GM21515 (cell line): ENCODE results near the gene FOXK2.
"Not testable (repeated sequence)": the region's sequence is repeated elsewhere in the genome, so short reads cannot be mapped to it uniquely, and the experiment has no call there.

Experiments
- ATAC-seq: cut with Tn5 transposase; IDR thresholded peaks from one replicate; pipeline ENCODE4 v1.9.1; 2021; ENCODE audit not compliant: unreplicated experiment

FOXK2 gene

DNA sequence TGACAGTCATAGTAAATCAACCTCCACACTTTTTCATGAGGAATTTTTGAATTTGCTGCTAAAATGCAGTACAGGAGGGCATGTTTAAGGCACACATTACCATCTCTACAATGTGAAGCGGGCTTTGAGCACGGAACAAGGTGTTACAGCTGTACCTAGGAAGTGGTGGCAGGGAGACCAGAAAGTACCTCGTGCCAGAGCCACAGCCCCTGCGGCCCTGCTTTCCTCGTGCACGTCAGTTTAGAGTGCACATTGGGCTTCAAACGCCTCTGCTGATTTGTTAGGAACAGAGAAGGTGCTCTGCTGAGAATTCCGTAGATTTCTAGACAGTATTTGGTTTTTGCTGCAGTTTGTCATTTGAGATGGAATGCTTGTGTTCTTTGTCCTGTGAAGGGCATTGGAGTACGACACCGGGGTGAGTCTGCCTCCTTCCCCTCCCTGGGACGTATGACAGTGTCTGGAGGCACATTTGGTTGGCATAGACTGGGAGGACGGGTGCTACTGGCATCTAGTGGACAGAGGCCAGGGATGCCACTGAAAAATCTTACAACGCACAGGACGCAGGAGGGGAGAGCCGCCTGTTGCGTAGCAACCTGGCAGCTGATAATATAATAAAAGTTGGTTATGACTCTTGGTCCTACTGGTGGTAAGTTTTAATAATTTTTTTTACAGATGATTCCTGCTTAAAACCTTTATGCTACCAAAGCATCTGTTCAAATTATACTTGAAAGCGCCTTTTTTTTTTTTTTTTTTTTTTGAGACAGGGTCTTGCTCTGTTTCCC is 9.1 kb downstream of the FOXK2 start:
- ATAC-seq, result no peak

DNA sequence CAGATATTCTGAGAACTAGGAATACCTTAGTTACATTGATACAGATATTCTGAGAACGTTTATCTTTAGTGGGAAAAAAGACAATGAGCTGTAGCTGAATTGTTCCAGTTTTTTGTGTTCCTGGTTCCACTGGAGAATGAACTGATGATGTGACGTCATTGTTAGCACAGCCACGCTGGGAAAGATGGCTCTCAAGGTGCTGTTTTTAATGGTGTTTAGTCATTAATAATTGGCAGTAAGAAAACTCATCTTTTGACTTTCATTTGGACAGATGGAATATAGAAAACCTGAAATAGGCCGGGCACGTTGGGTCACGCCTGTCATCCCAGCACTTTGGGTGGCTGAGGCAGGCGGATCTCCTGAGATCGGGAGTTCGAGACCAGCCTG is 10.4 kb downstream of the FOXK2 start:
- no peak for ATAC-seq

DNA sequence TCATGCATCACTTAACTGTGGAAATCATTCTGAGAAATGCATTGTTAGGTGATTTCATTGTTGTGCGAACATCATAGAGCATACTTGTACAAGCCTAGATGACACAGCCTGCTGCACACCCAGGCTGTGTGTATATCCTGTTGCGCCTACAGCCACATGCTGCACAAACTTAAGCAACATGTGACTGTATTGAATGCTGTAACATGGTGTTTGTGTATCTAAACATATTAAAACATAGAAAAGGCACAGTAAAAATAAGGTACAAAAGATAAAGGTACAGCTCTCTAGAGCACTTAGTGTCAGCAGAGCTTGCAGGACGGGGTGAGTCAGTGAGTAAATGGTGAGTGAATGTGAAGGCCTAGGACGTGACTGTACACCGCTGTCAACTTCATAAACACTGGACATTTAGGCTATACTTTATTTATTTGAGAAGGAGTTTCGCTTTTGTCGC is 11.9 kb downstream of the FOXK2 start:
- ATAC-seq, result no peak

DNA sequence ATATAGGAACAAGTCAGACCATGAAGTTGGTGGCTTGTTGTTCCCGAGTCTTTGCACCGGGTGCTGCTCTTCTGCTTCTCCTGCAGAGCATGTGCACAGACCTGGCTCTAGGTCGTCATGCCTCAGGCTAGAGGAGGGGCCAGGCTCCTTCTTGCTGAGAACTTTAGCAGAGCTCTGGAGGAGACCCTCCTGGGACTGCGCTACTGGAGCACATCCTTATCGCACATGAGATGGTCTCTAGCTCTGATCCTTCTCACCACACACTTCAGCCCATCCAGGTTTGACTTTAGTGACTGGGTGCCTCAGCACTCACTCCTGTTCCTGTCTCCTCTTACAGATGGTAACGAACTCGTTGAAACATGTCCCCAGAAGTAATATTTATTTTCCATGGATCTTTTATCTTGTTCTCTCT is 14.9 kb downstream of the FOXK2 start:
- ATAC-seq, result no peak

DNA sequence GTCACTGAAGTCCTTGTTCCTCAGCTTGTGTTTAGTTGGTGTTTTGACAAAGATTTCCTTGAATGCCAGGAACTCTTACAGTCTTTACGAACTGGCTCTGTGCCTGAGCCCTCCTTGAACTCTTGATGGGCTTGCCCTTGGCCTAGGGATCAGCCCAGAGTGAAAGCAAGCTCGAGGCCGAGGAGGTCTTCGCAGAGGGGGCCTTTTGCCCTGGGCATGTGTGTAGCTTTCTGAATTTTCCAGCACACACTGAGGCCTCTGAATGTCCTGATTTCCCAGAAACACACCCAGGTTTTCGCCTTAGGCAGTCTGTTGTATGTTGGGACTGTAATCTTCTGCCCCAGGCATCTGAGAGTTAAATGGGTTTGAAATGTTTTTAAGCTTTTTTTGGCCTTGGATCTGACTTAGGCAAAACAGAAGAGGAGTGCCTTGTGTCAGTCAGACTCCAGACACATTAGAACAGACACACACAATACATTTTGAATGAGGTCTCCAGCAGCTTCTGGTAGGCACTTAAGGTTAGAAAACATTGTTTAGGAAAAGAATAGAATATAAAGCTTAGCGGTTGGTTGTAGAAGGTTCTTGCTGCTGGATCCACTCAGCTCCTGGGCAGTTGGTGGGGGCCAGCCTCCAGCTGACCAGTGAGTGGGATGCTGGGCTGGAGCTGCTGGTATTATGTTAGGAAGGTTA is 17.1 kb downstream of the FOXK2 start:
- no peak for ATAC-seq

DNA sequence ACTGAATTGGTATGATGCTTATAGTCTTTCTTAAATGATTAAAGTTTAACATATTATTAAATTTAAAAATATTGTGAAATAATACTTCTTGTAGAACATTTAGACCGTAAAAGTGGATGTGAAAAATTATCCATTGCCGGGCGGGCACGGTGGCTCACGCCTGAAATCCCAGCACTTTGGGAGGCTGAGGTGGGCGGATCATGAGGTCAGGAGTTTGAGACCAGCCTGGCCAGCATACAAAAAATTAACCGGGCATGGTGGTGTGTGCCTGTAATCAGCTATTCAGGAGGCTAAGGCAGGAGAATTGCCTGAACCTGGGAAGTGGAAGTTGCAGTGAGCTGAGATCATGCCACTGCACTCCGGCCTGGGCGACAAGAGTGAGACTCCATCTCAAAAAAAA is 17.7 kb downstream of the FOXK2 start:
- not testable (repeated sequence) for ATAC-seq

DNA sequence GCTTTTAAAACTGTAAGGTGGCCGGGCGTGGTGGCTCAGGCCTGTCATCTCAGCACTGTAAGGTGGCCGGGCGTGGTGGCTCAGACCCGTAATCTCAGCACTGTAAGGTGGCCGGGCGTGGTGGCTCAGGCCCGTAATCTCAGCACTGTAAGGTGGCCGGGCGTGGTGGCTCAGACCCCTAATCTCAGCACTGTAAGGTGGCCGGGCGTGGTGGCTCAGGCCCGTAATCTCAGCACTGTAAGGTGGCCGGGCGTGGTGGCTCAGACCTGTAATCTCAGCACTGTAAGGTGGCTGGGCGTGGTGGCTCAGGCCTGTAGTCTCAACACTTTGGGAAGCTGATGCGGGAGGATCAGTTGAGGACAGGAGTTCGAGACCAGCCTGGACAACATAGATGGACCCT is 19.5 kb downstream of the FOXK2 start:
- not testable (repeated sequence) for ATAC-seq

DNA sequence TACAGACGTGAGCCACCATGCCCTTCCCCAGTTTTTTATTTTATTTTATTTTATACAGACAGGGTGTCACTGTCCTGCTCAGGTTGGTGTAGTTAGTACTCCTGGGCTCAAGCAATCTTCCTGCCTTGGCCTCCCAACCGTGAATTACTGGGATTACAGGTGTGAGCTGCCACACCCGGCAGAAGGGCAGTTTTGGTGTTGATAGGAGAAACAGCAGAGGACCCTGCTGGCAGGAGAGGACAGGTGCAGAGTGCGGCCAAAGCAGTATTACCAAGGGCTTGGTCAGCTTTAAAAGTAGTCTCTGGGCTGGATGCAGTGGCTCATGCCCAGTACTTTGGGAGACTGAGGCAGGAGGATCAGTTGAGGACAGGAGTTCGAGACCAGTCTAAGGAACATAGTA is 22.9 kb downstream of the FOXK2 start:
- ATAC-seq, result no peak

DNA sequence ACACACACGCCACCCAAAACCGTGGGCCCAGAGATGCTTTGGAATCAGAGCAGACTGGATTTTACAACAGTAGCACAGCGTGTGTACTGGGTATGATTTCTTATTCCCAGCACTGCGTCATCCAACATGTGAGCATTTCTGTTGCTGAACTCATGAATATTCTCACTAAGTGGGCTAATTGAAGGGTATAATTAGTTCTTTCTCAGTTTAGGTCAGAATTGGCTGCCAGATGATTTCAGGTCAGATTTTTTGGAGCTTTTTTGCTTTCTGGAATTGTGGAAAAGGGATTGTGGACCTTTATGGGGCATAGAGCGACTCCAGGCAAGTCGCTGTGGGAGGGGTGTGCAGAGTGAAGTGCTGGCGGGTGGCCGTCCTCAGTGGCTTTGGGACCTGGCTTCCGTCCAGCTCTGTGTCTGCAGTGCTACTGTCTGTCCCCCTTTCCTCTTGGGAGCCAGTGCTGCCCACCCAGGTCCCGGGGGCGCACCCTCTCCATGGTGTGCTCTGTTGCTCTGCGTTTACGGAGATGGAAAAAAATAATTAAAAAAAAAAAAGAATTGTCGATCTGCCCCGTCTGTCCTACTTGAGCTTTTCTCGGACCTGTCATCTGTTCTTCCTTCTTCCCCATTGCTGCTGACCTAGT is 25.0 kb downstream of the FOXK2 start:
- ATAC-seq, result no peak

DNA sequence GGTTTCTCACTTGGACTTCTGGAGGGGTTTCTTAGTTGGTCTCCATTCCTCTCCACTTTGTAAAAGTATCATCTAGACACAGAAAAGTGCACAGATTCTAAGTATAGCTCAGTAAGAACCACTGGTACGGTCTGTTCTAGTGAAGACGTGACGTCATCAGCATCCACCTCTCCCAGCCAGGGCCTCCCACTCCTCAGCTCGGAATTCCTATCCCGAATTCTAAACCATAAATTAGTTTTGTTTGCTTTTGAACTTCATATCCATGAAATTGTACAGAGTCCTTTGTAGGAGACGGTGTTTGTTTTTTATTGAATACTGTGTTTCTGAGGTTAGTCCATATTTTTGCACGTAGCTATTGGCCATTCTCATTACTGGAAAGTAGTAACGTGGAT is 25.5 kb downstream of the FOXK2 start:
- no peak for ATAC-seq

DNA sequence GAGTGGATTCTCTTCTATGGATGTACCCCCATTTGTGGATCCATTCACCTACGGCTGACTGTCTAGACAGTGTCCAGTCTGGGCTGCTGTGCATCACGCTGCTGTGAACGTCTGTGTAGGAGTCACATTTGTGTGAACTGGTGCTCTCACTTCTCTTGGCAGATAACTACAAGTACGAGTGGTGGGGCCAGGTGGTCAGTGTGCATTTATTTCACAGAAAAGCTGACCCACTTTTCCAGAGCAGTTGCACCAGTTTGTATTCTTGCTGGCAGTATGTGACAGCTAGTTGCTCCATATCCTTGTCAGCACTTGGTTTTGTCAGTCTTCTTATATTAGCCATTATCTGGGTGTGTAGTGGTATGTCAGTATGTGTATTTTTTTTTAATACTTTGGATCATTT is 28.4 kb downstream of the FOXK2 start:
- no peak for ATAC-seq

DNA sequence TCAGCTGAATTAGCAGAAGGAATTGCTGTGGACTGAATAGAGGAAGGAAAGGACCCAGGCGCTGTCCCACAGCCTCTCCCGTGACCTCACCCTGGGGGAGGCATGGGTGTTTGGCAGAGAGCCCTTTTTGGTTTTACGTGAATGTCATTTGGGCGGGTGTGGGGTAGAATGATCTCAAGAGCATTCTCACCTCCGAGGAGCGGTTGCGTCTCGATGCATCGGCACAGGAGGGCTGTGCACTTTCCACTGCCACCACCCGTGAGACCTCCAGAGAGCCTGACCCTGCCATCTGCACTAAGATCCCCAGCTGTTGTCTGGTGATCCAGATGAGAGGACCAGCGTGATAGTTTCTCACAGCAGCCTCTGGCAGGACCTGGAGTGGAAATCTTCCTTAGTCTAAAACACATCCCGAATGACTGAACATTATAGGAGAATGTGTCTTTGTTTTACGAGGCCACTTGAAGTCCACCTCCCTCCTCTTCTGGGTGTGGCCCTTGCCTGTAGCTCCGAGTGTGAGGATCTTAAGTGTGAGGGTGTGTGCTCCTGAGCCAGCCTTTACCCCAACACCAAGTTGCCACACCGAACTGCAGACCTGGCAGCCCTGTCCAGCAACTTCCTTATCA is 29.3 kb downstream of the FOXK2 start:
- ATAC-seq, result no peak

DNA sequence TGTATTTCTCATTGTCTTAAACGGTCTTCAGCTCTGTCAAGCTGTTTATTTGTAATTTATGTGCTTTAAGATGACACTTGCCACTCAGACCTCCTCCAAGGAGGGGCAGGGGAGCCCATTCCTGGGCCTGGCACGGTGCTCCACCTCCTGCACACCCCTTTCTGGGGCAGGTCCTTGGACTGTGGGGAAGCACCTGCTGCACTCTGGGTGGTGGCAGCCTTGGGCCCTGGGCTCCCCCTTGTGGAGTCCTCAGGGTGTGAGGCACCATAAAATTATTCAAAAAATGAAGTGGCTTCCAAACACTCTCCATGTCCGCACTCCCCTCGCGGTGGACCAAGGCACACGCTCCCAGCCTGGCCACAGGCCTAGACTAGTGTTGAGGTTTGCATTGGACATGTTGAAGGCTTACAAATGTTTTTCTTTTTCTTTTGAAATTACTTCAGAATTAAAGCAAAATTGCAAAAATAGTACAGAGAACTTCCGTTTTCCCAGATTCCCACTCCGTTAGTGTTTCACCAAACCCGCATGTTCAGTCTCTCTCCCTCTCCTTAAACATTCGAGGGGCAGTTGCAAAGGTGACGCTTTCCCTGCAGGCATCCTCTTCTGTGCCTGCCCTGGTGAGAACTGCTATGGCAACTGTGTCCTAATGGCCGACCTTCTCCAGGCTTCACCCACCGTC is 32.4 kb downstream of the FOXK2 start:
- ATAC-seq, result peak; percentile 81

DNA sequence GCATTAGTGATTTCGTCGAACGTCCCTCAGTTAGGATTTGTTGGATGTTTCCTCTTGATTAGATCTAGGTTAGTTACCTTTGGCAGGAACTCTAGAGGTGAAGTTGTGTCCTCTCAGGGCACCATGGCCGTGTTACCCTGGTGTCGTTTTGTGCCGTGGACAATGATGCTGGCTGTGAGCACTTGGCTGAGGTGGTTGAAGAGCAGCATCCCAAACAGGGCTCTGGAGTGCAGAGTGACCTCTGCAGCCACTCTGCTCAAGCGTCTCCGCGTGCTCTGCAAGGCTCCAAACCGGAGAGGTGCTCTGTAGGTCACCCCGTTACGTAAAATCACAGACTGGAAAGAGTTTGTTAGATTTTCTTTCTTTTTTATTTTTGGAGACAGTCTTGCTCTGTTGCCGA is 33.0 kb downstream of the FOXK2 start:
- no peak for ATAC-seq

DNA sequence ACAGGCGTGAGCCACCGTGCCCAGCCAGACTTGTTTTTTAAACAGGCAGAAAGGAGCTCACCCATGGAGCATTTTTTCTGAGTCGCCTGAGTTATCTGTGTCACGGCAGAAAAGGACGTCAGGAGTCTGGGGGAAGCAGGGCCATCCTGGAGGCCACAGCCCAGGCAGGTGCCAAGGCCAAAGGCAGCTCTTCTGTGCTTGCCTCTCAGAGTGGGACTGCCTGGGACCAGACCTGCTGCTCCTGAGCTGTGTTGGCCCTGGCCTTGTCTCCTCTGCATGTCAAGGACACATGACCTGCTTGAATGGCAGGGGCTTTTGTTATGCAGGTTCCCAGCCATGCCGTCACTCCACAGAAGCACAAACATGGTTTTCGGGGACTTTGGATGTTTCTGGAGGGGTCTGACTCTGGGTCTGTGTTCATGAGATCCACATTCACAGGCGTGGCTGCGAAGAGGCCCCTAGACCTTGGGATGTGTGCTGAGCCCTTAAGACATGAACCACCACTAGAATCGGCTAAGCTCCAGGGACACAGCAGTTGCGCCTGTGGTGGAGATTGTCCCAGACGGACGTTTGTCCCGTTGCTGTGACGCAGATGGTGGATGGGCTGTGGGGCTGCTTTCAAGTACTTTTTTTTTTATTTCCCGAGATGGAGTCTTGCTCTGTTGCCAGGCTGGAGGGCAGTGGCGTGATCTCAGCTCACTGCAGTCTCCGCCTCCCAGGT is 33.8 kb downstream of the FOXK2 start:
- ATAC-seq, result no peak

DNA sequence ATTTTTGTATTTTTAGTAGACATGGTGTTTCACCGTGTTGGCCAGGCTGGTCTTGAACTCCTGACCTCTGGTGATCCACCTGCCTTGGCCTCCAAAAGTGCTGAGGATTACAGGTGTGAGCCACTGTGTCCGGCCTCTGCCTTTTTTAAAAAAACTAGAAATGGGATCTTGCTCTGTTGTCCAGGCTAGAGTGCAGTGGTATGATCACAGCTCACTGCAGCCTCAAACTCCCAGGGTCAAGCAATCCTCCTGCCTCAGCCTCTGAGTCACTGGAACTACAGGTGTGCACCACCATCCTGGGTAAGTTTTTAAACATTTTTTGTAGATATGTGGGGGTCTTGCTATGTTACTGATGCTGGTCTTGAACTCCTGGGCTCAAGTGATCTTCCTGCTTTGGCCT is 38.0 kb downstream of the FOXK2 start:
- ATAC-seq, result not testable (repeated sequence)

DNA sequence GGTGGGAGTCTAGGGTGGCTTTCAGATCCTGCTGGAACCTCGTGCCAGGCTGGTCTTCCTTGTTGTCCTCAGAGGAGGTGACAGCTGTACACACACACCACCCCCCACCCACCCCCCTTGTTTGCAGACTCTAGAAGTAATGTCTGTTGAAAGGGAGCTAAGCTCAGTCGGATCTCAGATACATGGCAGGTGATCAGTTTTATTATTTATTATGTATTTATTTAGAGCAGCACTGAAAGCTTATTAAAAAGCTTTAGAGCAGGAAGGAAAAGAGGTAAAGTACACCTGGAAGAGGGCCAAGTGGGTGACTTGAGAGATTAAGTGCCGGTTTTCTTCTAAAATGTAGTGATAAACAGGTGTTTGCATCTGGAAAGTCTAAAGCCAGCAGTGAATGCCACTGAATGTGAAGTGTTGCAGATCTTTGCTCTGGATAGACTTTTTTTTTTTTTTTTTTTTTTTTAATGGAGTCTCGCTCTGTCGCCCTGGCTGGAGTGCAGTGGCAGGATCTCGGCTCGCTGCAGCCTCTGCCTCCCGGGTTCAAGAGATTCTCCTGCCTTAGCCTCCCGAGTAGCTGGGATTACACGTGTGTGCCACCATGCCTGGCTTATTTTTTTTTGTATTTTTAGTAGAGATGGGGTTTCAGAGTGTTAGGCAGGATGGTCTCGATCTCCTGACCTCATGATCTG is 40.2 kb downstream of the FOXK2 start:
- ATAC-seq, result no peak

DNA sequence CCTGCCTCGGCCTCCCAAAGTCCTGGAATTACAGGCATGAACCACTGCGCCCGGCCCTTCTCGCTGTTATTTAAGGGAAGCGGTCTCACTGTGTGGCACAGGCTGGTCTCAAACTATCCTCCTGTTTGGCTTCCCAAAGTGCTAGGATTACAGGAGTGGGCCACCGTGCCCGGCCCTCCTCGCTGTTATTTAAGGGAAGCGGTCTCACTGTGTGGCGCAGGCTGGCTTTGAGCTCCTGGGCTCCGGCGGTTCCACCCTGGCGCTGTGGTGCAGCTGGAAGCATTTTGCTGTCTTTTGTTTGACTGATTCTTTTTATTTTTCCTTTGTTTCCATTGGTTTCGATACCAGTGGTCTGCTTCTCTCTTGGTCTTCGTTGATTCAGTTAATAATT is 40.7 kb downstream of the FOXK2 start:
- ATAC-seq, result no peak

DNA sequence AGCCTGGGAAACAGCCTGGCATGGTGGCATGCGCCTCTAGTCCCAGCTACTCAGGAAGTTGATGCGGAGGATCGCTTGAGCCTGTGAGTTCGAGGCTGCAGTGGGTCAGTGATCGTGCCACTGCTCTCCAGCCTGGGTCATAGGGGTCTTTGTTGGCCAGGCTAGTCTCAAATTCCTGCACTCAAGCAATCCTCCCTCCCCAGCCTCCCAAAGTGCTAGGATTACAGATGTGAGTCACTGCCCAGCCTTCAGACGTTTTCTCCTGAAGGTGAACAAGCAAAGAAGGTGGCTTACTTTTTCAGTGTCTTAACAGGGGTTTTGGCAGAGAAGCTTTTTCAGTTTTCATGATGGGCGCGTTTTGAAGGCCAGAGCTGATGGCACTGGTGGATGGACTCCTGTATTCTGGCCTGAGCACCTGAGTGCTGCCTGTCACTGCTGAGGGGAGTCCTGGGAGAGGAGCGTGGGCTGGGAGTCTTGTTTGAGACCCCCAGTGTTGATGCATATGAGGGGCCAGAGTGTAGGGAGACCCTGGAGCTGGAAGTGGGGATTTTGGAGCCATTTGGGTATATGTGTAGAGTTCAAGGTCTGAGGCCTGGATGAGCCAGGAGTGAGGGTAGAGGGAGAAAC is 41.4 kb downstream of the FOXK2 start:
- ATAC-seq, result no peak
